ENCODE results near the gene TRMT10C.
"Not testable (repeated sequence)": the region's sequence is repeated elsewhere in the genome, so short reads cannot be mapped to it uniquely, and the experiment has no call there.

The TRMT10C gene

DNA sequence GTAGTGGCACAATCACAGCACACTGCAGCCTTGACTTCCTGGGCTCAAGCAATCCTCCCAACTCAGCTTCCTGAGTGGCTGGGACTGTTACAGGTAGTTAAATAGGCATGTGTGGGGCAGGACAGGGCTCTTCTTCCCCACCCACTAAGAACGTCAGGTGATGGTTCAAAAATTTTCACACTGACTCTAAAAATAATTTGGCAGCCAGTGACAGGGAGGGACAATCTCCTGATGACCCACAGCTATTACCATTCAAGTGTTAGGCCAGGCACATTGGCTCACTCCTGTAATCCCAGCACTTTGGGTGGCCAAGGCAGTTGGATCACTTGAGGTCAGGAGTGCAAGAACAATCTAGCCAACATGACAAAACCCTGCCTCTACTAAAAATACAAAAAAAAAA, 12.2 kb upstream of the TRMT10C start:
- no peak for DNase-seq

DNA sequence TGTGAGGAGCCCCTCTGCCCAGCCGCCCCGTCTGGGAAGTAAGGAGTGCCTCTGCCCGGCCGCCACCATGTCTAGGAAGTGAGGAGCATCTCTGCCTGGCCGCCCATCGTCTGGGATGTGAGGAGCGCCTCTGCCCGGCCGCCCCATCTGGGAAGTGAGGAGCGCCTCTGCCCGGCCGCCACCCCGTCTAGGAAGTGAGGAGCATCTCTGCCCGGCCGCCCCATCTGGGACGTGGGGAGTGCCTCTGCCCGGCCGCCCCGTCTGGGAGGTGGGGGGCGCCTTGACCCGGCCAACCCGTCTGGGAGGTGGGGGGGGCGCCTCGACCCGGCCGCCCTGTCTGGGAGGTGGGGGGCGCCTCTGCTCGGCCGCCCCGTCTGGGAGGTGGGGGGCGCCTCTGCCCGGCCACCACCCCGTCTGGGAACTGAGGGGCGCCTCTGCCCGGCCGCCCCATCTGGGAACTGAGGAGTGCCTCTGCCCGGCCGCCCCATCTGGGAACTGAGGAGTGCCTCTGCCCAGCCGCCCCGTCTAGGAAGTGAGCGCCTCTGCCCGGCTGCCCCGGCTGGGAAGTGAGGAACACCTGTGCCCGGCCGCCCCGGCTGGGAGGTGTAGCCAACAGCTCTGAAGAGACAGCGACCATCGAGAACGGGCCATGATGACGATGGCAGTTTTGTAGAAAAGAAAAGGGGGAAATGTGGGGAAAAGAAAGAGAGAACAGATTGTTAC, 10.1 kb upstream of the TRMT10C start:
- not testable (repeated sequence) for DNase-seq

DNA sequence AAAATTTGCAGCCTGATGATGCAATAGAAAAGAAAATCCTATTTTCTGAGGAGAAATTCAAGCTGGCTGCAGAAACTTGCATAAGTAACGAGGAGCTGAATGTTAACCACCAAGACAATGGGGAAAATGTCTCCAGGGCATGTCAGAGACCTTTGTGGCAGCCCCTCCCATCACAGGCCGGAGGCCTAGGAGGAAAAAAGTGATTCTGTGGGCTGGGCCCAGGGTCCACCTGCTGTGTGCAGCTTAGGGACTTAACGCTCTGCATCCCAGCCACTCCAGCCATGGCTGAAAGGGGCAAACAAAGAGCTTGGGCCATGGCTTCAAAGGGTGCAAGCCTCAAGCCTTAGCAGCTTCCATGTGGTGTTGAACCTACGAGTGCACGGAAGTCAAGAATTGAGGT, 8.3 kb upstream of the TRMT10C start:
- DNase-seq, result not testable (repeated sequence)

DNA sequence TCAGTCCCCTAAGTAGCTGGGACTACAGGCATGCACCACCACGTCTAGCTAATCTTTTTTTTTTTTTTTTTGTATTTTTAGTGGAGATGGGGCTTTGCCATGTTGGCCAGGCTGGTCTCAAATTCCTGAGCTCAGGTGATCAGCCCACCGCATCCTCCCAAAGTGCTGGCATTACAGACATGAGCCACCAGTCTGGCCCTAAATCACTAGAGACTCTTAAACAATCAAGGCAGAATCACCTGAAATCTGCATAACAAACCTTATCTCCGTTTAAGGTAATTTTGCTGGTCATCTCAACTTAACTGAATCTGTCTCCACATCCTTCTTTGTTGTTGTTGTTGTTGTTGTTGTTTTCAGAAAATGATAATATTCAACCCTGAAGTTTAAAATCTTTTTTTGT, 5.6 kb upstream of the TRMT10C start:
- DNase-seq, result no peak

DNA sequence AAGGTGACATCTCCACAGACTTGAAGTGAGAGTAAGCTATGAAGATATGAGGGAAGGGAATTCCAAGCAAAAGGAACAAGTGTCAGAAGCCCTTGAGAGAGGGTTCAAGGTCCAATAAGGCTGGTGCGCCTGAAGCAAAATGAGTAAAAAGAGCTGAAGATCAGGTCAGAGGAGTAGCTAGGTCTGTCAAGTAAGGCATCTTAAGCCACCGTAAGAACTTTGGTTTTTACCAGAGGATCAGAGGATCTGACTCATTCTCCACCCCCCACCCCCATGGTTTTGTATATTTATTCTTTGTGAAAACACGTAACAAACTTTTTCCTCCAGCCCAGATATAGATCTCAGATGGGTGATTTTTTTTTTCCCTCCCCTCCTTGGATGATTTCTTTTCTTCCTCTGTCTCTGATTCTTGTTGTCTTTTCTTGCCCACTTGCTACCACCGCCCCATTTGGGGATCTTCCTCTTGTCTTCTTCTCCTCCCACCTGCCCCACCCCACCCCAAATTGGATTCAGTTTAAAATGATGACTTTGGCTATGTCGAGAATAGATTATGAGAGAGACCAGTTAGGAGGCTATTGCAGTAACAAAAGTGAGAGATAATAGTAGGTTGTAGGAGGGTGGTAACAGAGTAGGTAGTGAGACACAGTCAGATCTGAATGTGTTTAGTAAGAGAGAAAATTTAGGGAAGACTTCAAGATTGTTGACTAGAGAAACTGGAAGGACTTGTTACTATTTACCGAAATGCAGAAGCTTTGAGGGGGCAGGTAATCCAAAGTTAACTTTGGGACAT, 6.1 kb downstream of the TRMT10C start:
- DNase-seq, result no peak

DNA sequence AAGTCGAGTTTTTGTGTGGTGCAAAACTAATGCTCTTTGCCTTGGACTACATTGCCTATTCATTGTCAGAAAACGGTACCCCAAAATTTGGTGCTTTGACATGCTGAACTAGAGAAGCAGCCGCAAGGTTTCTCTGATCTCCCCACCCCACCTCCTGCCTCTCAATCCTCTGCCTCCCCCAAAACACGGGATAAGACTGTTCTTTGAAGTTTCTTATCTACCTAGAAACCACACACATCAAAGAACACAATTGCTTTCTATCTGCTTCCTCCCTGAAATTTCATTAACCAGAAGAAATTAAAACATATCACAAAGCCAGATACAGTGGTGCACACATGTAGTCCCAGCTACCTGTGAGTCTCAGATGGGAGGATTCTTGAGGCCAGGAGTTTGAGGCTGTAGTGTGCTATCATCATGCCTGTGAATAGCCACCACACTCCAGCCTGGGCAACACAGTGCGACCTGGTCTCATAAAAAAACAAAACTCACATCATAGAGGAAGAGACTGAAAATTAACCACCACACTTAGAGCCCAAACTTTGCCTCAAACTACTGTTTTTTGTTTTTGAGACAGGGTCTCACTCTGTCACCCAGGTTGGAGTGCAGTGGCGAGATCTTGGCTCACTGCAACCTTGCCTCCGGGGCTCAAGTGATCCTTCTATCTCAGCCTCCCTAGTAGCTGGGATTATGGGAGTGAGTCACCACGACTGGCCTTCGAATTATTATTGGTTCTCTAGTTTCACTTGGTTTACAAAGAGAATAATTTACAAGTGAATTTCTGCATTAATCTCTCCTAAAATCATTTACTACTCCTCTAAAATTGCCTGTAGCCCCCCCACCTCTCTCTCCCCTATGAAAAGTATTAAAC, 9.6 kb downstream of the TRMT10C start:
- DNase-seq, result no peak

DNA sequence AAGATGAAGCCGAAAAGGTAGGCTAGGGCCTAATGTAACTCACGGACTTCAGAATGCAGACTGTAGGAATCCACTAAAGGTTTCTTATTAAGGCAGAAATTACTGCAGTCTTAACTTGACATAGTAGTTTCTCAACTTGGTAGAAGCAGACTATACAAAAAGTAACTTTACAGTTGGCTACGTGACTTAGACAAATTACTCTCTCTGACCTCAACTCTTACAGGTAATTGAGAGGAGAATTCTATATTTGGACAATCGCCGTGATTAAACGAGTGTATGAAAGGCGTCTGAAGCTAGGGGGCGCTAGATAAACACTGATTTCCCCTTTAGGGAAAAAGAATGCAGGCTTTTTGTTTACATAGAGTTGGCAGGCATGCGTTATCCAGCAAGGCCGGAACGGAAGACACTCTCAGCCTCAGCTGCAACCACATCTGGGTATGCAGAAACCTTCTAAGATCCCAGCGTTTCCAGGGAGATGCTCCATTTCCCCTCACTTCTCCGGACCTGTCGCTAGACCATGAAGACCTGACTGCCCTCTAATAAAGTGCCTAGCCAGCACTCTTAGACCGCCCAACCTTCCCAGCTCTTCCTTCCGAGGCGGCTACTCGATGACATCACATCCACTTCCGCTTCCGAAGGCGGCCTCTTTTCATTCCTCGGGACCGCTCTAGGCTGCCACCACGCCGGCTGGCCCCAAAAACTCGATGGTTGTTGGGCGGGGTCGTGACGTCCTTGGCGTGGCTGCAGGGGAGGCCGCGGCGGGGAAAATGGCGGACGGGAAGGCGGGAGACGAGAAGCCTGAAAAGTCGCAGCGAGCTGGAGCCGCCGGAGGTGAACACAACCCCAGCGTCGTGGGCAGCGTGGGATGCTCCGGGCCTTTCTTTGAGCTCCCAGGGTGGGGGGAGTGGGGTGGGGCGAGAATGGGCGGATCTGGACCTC, 12.1 kb downstream of the TRMT10C start, which contains the start of gene PCNP:
Gene PCNP (plus strand): TSS at position 732 of the 939 bp plus-strand sequence. CDS start 36 bp downstream, at position 768.
- peak; percentile 99 to 100 (median 100) for DNase-seq

DNA sequence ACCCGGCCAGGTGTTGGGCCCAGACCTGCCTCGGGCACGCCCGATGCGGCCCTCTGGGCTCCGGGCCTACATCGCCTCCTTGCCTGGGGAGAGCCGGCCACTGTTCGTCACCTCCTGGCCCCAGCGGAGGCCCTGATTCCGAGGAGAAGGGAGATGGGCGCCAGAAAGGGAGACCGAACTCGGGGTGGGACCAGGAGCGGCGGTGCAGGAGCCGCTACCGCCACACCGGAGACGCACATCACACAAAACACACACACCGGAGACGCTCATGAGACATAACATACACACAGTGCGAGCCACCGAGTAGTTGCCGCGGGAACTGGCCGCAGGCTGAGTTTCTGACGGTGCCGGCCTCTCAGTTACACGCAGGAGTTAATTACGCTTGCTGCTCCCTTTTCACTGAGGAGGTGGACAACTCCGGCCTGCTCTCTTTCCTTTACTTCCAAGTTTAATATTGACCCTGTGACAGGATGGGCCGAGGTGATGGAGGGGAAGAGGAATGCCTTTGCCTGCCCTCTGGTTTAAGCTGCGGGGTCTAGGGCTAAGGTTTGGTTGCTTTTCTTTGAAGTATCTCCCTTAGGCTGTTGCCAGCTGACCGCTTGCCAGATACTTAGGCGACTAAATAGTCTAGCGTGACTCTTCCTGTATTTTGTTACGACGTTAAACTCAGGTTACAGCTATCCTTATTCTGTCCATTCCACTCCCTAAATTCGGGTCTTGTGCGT, 12.9 kb downstream of the TRMT10C start:
- DNase-seq, result peak; percentile 37 to 47 (median 41)

DNA sequence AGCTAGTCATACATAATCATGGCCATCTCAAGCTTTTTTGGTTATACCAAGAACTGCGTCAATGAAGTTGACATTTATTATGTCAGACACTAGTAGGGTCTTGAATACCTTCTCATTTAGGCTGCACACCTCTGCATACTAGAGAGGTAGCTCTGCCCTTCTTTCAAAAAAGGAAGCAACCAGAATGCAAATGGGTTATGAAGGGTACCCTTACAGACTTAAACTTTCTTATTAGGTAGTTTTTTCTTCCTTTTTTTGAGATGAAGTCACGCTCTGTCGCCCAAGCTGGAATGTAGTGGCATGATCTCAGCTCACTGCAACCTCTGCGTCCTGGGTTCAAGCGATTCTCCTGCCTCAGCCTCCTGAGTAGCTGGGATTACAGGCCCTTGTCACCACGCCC, 15.6 kb downstream of the TRMT10C start:
- no peak for DNase-seq

DNA sequence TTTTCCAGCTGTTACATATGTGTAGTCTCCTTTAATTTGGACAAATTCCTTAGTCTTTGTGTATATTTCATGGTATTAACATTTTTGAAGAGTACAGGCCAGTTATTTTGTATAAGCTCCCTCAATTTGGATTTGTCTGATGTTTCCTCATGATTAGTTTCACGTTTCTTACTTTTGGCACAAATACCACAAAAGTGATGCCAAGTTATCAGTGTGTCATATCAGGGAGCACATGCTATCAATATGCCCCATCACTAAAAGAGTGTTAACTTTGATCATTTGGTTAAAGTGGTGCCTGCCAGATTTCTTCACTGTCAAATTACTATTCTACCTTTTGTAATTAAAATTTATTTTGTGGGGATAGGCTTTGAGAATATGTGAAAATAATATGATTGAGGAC, 26.9 kb downstream of the TRMT10C start:
- DNase-seq, result no peak

DNA sequence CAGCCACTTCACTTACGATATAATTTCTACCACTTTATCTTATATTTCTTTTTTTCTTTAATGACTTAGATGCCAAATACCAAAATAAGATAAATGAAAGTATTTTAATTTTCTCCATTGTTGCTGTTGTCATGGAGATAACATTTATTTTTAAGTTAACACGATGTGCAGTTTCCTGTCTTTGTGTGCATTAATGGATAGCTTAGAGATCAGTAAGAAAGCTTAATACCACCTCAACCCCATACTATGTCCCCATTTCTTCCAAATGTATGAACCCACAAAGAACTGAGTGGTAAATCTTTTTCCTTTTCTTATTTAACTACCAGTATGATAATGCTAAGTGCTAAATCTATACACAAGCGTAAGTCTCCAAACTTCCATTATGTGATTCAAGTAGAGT, 29.4 kb downstream of the TRMT10C start:
- no peak for DNase-seq

DNA sequence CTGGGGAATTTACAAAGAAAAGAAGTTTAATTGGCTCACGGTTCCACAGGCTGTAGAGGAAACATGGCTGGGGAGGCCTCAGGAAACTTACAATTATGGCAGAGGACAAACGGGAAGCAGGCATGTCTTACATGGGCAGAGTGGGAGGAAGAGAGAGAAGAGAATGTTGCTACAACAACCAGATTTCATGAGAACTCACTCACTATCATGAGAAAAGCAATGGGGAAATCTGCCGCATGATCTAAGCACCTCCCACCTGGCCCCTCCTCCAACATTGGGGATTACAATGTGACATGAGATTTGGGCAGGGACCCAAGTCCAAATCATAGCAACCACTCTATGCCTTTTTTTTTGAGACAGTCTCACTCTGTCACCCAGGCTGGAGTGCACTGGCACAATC, 41.1 kb downstream of the TRMT10C start:
- peak in 2 of 3 donors; percentile 19 to 25 for DNase-seq

DNA sequence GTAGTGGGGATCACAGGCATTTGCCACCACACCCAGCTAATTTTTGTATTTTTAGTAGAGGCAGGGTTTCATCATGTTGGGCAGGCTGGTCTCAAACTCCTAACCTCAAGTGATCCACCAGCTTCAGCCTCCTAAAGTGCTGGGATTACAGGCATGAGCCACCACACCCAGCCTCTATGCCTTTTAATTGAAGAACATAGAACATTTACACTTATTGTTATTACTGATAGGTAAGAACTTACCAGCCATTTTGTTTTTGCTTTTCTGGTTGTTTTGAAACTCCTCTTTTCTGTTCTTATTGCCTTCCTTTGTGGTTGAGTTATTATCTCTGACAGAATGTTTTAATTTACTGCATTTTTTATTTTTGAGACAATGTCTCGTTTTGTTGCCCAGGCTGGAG, 41.5 kb downstream of the TRMT10C start:
- no peak for DNase-seq

DNA sequence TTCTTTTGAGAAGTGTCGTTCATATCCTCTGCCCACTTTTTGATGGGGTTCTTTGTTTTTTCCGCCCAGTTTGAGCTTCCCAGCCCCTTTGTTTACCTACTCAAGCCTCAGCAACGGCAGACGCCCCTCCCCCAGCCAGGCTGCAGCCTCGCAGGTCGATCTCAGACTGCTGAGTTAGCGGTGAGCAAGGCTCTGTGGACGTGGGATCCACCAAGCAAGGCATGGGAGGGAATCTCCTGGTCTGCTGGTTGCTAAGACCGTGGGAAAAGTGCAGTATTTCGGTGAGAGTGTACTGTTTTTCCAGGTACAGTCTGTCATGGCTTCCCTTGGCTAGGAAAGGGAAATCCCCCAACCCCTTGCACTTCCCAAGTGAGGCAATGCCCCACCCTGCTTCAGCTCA, 43.7 kb downstream of the TRMT10C start:
- not testable (repeated sequence) for DNase-seq

DNA sequence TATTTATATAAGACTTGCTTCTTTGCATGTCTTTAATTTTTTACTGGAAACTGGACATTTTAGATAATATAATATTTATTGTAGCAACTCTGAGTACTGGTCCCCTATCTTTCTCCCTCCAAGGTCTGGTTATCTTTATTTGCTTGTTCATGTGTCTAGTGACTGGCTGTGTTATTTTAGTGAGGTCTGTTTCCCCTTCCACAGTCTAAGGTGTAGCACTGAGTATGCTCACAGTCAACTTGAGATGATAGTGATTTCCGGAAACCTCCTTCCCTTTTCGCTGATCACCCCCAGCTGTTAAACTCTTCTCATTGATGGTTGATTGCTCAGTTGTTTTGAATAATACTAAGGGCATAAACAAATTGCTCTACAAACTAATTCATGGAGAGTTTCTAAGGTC, 49.4 kb downstream of the TRMT10C start:
- DNase-seq, result no peak

DNA sequence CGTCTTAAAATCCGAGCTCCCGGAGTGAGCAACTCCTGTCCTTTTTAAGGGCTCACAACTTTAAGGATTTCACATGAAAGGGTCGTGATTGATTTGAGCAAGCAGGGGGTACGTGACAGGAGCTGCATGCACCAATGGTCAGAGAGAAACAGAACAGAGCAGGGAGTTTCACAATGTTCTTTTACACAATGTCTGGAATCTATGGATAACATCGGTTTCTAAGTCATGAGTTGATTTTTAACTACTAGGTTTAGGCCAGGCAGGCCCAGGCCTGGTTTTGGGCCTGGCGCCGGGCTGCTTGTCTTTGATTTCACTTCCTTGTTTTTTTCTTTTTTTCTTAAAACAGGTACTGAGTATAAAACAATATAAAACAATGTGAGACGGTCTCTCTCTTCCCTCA, 51.3 kb downstream of the TRMT10C start:
- DNase-seq, result not testable (repeated sequence)

DNA sequence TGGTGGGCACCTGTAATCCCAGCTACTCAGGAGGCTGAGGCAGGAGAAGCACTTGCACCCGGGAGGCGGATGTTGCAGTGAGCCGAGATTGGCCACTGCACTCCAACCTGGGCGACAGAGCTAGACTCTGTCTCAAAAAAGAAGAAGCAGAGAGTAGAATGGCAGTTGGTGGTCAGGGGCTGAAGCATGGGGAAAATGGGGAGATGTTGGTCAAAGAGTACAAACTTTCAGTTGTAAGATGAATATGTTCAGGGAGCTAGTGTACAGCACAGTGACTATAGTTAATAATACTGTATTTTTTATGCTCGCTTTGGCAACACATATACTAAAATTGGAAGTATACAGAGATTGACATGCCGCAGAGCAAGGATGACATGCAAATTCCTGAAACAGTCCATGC, 53.9 kb downstream of the TRMT10C start:
- no peak for DNase-seq
